GM12878 (cell line): Measurements from ENCODE around the gene RMC1. TPM values are rescaled to one million over a fixed set of nuclear protein-coding genes. Genes with fewer than 3 reads are reported as not detected.

ENCODE experiments used
- ATAC-seq: fragments of 200-7000 bp; cut with Tn5 transposase; 3 replicates; pipeline ENCODE4 v1.9.1; 2020; ENCODE audit warnings: mild to moderate bottlenecking, moderate library complexity
- Bru-seq: library from RNA; stranded (reverse); fragments of 400-500 nt; gene quantifications from one replicate; lab custom pipeline; 2021; lab: Mats Ljungman, UMichigan
- BruChase-seq, 2 experiments: library from RNA; stranded (reverse); fragments of 400-500 nt; gene quantifications; one replicate each; lab custom pipeline; 2021; lab: Mats Ljungman, UMichigan
- BruUV-seq: library from RNA; stranded (reverse); fragments of 400-500 nt; replicated peaks from 2 replicates; lab custom pipeline; 2021; lab: Mats Ljungman, UMichigan
- CTCF ChIA-PET: fragments of 300-600 bp; sonication (Branson Sonifier 250); formaldehyde crosslinking; extraction: SDS; loops from one replicate; lab custom pipeline; 2021; ENCODE audit warnings: inconsistent platforms; lab: Yijun Ruan, JAX
- POLR2A ChIA-PET: fragments of 350-600 bp; formaldehyde crosslinking; extraction: SDS; loops from one replicate; lab custom pipeline; 2021; ENCODE audit warnings: inconsistent platforms; lab: Charles Lee
- RAD21 ChIA-PET: fragments of 300-600 bp; sonication (Branson Sonifier 250); formaldehyde crosslinking; loops from one replicate; lab custom pipeline; 2023; ENCODE audit warnings: antibody characterized with exemption; ENCODE audit not compliant: unreplicated experiment; lab: Charles Lee
- SMC1A ChIA-PET: fragments of 300-600 bp; sonication (Branson Sonifier 250); formaldehyde crosslinking; loops from one replicate; lab custom pipeline; 2023; ENCODE audit not compliant: unreplicated experiment, uncharacterized antibody; lab: Charles Lee
- DNase-seq: peaks from one replicate; pipeline ENCODE4 v3.0.0-alpha.2; 2011; ENCODE audit warnings: low read depth, low spot score
- FAIRE-seq: peaks from 3 replicates; lab custom pipeline; 2011; peaks lifted over from hg19 to GRCh38; lab: Jason Lieb, UNC
- H2AFZ ChIP-seq: 2 replicates; pipeline ENCODE4 v1.6.0; 2011; ENCODE audit warnings: low read depth, low read length, control low read depth; ENCODE audit not compliant: control insufficient read depth
- H3K27ac ChIP-seq: 2 replicates; pipeline ENCODE4 v1.5.1; 2011; ENCODE audit warnings: control low read depth; ENCODE audit not compliant: control insufficient read depth, insufficient read depth
- H3K27me3 ChIP-seq, 2 experiments: replicated peaks in 1 of 2; 2 replicates each; pipeline versions ENCODE4 v1.6.0 to v1.6.1; 2011; ENCODE audit warnings: low read length in 1 of 2; ENCODE audit not compliant: control insufficient read depth in 2 of 2, insufficient read depth in 2 of 2
- H3K36me3 ChIP-seq, 2 experiments: 2 replicates each; pipeline ENCODE4 v1.5.1; 2011; ENCODE audit warnings: low read length in 1 of 2; ENCODE audit not compliant: control insufficient read depth in 2 of 2, insufficient read depth in 2 of 2
- H3K4me1 ChIP-seq: 2 replicates; pipeline ENCODE4 v1.6.1; 2011; ENCODE audit warnings: mild to moderate bottlenecking, low read length, moderate library complexity, mixed read lengths; ENCODE audit not compliant: control insufficient read depth, insufficient read depth
- H3K4me2 ChIP-seq: 2 replicates; pipeline ENCODE4 v1.6.0; 2011; ENCODE audit warnings: control low read depth; ENCODE audit not compliant: control insufficient read depth, insufficient read depth
- H3K4me3 ChIP-seq: fragments of 200-600 bp; sonication (generic); 2 replicates; pipeline ENCODE4 v1.5.1; 2016
- H3K79me2 ChIP-seq: 2 replicates; pipeline ENCODE4 v1.6.0; 2011; ENCODE audit warnings: low read length; ENCODE audit not compliant: control insufficient read depth, insufficient read depth
- H3K9ac ChIP-seq: 2 replicates; pipeline ENCODE4 v1.8.0; 2011; ENCODE audit warnings: low read length, control low read depth, mixed read lengths; ENCODE audit not compliant: control insufficient read depth, insufficient read depth
- H3K9me3 ChIP-seq: replicated peaks from 3 replicates; pipeline ENCODE4 v1.5.1; 2011; ENCODE audit warnings: mild to moderate bottlenecking, low read length; ENCODE audit not compliant: control insufficient read depth, insufficient read depth
- H4K20me1 ChIP-seq: 2 replicates; pipeline ENCODE4 v1.6.0; 2011; ENCODE audit not compliant: control insufficient read depth, insufficient read depth
- BCL3 ChIP-seq: IDR thresholded peaks from 2 replicates; pipeline ENCODE4 v1.6.1; 2011; ENCODE audit warnings: borderline replicate concordance, low read depth, mild to moderate bottlenecking, moderate library complexity, low read length; ENCODE audit not compliant: insufficient read depth, poor library complexity, severe bottlenecking
- EED ChIP-seq: sonication (generic); IDR thresholded peaks from 2 replicates; pipeline ENCODE4 v1.6.1; 2016; ENCODE audit warnings: antibody characterized with exemption, low read depth
- HCFC1 ChIP-seq: fragments of 150-350 bp; IDR thresholded peaks from 2 replicates; pipeline ENCODE4 v1.6.1; 2014; ENCODE audit warnings: low read length
- IKZF2 ChIP-seq, 2 experiments: fragments of 450-650 bp; IDR thresholded peaks; 2 replicates each; pipeline ENCODE4 v1.6.1; 2017; ENCODE audit warnings: mild to moderate bottlenecking in 2 of 2, moderate library complexity in 2 of 2
- RELB ChIP-seq: fragments of 450-650 bp; IDR thresholded peaks from 2 replicates; pipeline ENCODE4 v1.6.1; 2017; ENCODE audit warnings: low read depth, mild to moderate bottlenecking, moderate library complexity
- SIX5 ChIP-seq: IDR thresholded peaks from 2 replicates; pipeline ENCODE4 v1.6.1; 2011; ENCODE audit warnings: mild to moderate bottlenecking, low read depth, low read length, moderate library complexity; ENCODE audit not compliant: severe bottlenecking
- SP1 ChIP-seq: IDR thresholded peaks from one replicate; pipeline ENCODE4 v1.6.1; 2011; ENCODE audit warnings: low read depth, low read length
- TAF1 ChIP-seq: IDR thresholded peaks from 2 replicates; pipeline ENCODE4 v1.6.1; 2011; ENCODE audit warnings: mild to moderate bottlenecking, low read depth, low read length, borderline replicate concordance
- USF1 ChIP-seq: IDR thresholded peaks from 2 replicates; pipeline ENCODE4 v1.6.1; 2011; ENCODE audit warnings: borderline replicate concordance, low read depth, mild to moderate bottlenecking, moderate library complexity, mixed read lengths, low read length; ENCODE audit not compliant: insufficient read depth; ENCODE audit errors: extremely low read length
- WGBS: methylation state at CpG from one replicate; pipeline ENCODE4 v1.1.6; 2016; ENCODE audit warnings: low lambda C conversion rate; ENCODE audit not compliant: insufficient replicate concordance, insufficient coverage; ENCODE audit errors: missing lambda C conversion rate; 5-methylcytosine and 5-hydroxymethylcytosine counted together
- in situ Hi-C: fragments of 300-500 bp; cut with MboI; formaldehyde crosslinking; loops from 9 replicates; pipeline ENCODE4 v1.14.3; 2018; ENCODE audit warnings: mixed read lengths
- intact Hi-C: fragments of 100-400 bp; cut with micrococcal nuclease; formaldehyde crosslinking; loops from one replicate; pipeline ENCODE4 v1.14.2; 2022; ENCODE audit not compliant: unreplicated experiment
- long read RNA-seq, 2 experiments: library from polyadenylated mRNA; unstranded; transcript quantifications; one replicate each; pipeline ENCODE4 v2.0.0, GENCODE V29; 2019 to 2020
- polyA minus RNA-seq, 3 experiments: library from RNA; depleted of rRNA, polyadenylated mRNA; stranded (reverse); fragments of >200 nt; gene quantifications; 2 replicates each; pipeline ENCODE4 v1.2.3, GENCODE V29; 2011
- polyA plus RNA-seq, 11 experiments: library from polyadenylated mRNA; depleted of rRNA in 4 of 11; unstranded in 6 of 11; stranded (reverse) in 5 of 11; fragments of >200 nt; fragmentation: Nextera tagmentation in 4 of 11; fragmentation: Illumina TruSeq in 1 of 11; extraction: Ambion mirVana in 4 of 11; extraction: Trizol in 1 of 11; gene quantifications; 1 replicate in 1 of 11; 2 replicates in 10 of 11; pipeline versions ENCODE4 v1.2.1 to v1.2.3, GENCODE V29; 2011 to 2016; ENCODE audit warnings: inconsistent platforms in 2 of 11, missing spikeins in 2 of 11, low read depth in 1 of 11
- total RNA-seq, 4 experiments: library from RNA; depleted of rRNA in 3 of 4; stranded (reverse); fragments of >200 nt in 3 of 4; fragmentation: Illumina TruSeq in 1 of 4; extraction: Trizol in 1 of 4; gene quantifications; 2 replicates each; pipeline versions ENCODE4 v1.2.1 to v1.2.3, GENCODE V29; 2013 to 2021

RMC1 gene
- 46.6 and 49.8 TPM in 2 replicates for total RNA-seq (2013; cell fraction: nucleolus; rRNA removed)
- 47.4 and 51.9 TPM in 2 replicates for total RNA-seq (2014; rRNA removed)
- total RNA-seq (2014; rRNA removed; fragmentation: Illumina TruSeq; extraction: Trizol) = 38.3 and 40.3 TPM in 2 replicates
- total RNA-seq (2021) = 41.9 TPM in 2 replicates
- polyA plus RNA-seq (2011; ENCODE audit: low read depth) = 43.3 TPM
- polyA plus RNA-seq (2011; rRNA removed) = 49.3 and 51.4 TPM in 2 replicates
- polyA plus RNA-seq (2011; cell fraction: cytosol; rRNA removed) = 49.1 and 52.7 TPM in 2 replicates
- polyA plus RNA-seq (2011; cell fraction: nucleus; rRNA removed) = 104 and 110 TPM in 2 replicates
- polyA plus RNA-seq (2012) = 28.9 and 32.2 TPM in 2 replicates
- 42.2 and 49.6 TPM in 2 replicates for polyA plus RNA-seq (2014; fragmentation: Illumina TruSeq; extraction: Trizol)
- 10 to 100 TPM in 1 of 2 experiments, 1 to 10 TPM in 1; 8.4 to 25.7 TPM for polyA plus RNA-seq (2014; fragmentation: Nextera tagmentation; extraction: Ambion mirVana)
- polyA plus RNA-seq (2014; rRNA removed) = 41.9 and 42.9 TPM in 2 replicates
- 10 to 100 TPM; 54.2 to 57.6 TPM for polyA plus RNA-seq (2016; fragmentation: Nextera tagmentation; extraction: Ambion mirVana)
- 40.5 and 50.8 TPM in 2 replicates for polyA minus RNA-seq (2011; rRNA and poly(A)+ RNA removed)
- polyA minus RNA-seq (2011; cell fraction: cytosol; rRNA and poly(A)+ RNA removed) = 13.6 and 17.7 TPM in 2 replicates
- 21.9 and 34.4 TPM in 2 replicates for polyA minus RNA-seq (2011; cell fraction: nucleus; rRNA and poly(A)+ RNA removed)
- Bru-seq, nascent RNA = percentile 90 among the genes with signal in this experiment
- percentile 89 among the genes with signal in this experiment for BruChase-seq, experiment 1, labeled RNA remaining after a 6-hour chase
- percentile 90 among the genes with signal in this experiment for BruChase-seq, experiment 2, labeled RNA remaining after a 2-hour chase
- long read RNA-seq, experiment 1, transcript RMC1-201 (20 exons, 2,162 nt) = major isoform, 35 of 44 reads
- long read RNA-seq, experiment 1, partial matches to known transcripts = 5 of 44 reads
- long read RNA-seq, experiment 1, other reads (novel, unspliced or antisense) = 4 of 44 reads
- long read RNA-seq, experiment 2, transcript RMC1-201 (20 exons, 2,162 nt) = major isoform, 127 of 197 reads
- long read RNA-seq, experiment 2, partial matches to known transcripts = 23 of 197 reads
- long read RNA-seq, experiment 2, other reads (novel, unspliced or antisense) = 46 of 197 reads

GRCh38 chr18:23503038-23503962 is at the start of gene RMC1:
TSS of gene RMC1 (plus strand) at chr18:23503511. CDS start at chr18:23503619, 108 bp downstream.
- ChIA-PET POLR2A (interaction anchor here (0.6 to 2.1 kb wide), 8 partner anchors 10 to 369 kb away, joined by 3 to 8 read pairs (median 3); partner anchors contain the start of gene RIOK3), SMC1A (interaction anchor here (0.6 to 3.8 kb wide), 13 partner anchors 15 to 200 kb away, joined by 3 to 18 read pairs (median 4); partner anchors contain the start of gene RIOK3), CTCF (interaction anchor here (1.0 to 4.2 kb wide), 15 partner anchors 12 to 275 kb away, joined by 3 to 23 read pairs (median 4); partner anchors contain the start of genes NPC1 and RIOK3), RAD21 (interaction anchor here (0.9 to 2.3 kb wide), 9 partner anchors 15 to 369 kb away, joined by 3 to 10 read pairs (median 4); no protein-coding TSS in a partner anchor)
- intact Hi-C loops (loop anchor here (5.0 to 10.0 kb wide), 5 partner anchors 51 to 708 kb away; partner anchors contain the start of genes RBBP8 and RIOK3), in situ Hi-C loops (no loop called here)
- Histone ChIP-seq H3K4me2 (peak within 1 kb of the TSS; percentile 94), H3K27me3 (no peaks in the 10 kb centered on the region), H3K9ac (peak within 1 kb of the TSS; percentile 93), H3K27ac (peak within 1 kb of the TSS; percentile 94), H2AFZ (peak within 1 kb of the TSS; percentile 95), H4K20me1 (no peaks in the 10 kb centered on the region), H3K79me2 (peaks cover 37% of the 10 kb centered on the region), H3K4me3 (peak within 1 kb of the TSS; percentile 96), H3K36me3 (peaks cover 4 to 10% of the 10 kb centered on the region in 2 experiments; a peak in 2 of 4 replicates), H3K9me3 (no peaks in the 10 kb centered on the region), H3K4me1 (peaks cover 18% of the 10 kb centered on the region)
- no TSS peak for BruUV-seq
- peak; percentile 66 for DNase-seq
- no peak for FAIRE-seq
- peak; percentile 86 for ATAC-seq
- under 1% methylated on average over 108 of the region's 110 CpGs for WGBS
- TF ChIP-seq SP1 = peak; percentile 83
- TF ChIP-seq SIX5 = peak; percentile 2
- peak; percentile 46 for TF ChIP-seq BCL3
- peak; percentile 96 for TF ChIP-seq USF1
- TF ChIP-seq TAF1 = peak; percentile 70; the same call in 1 of the 2 replicates
- peak; percentile 81 for TF ChIP-seq RELB
- TF ChIP-seq EED = peak; percentile 52; the same call in 1 of the 2 replicates
- TF ChIP-seq HCFC1 = peak; percentile 48
- TF ChIP-seq IKZF2 (IDR thresholded peaks at IDR 0.05) = peak; percentile 90
